HepG2 (cell line): Measurements from ENCODE around the gene MICAL3. TPM values are rescaled to one million over a fixed set of nuclear protein-coding genes. Genes with fewer than 3 reads are reported as not detected.
A peak's percentile ranks its signal among the peaks of the same experiment; 100 is the strongest.

Source experiments
- ATF5 ChIP-seq: sonication (generic); formaldehyde crosslinking; IDR thresholded peaks from 2 replicates; pipeline ENCODE4 v1.4.0; 2020; ENCODE audit warnings: mild to moderate bottlenecking, low read depth, missing genetic modification reagents
- ELK4 ChIP-seq: sonication (generic); formaldehyde crosslinking; IDR thresholded peaks from 2 replicates; pipeline ENCODE4 v1.9.0; 2021; ENCODE audit warnings: missing genetic modification reagents, borderline replicate concordance
- FOXK2 ChIP-seq: fragments of 450-650 bp; IDR thresholded peaks from 2 replicates; pipeline ENCODE4 v1.6.1; 2016
- FOXP4 ChIP-seq: sonication (generic); formaldehyde crosslinking; IDR thresholded peaks from 2 replicates; pipeline ENCODE4 v1.4.0; 2020; ENCODE audit warnings: missing genetic modification reagents
- HDAC1 ChIP-seq: sonication (generic); formaldehyde crosslinking; IDR thresholded peaks from 2 replicates; pipeline ENCODE4 v1.5.1; 2020; ENCODE audit warnings: mild to moderate bottlenecking, missing genetic modification reagents
- HNRNPL ChIP-seq: fragments of 200-400 bp; formaldehyde crosslinking; IDR thresholded peaks from 2 replicates; pipeline ENCODE4 v1.6.1; 2017; ENCODE audit warnings: mild to moderate bottlenecking, low read depth, low read length
- IKZF4 ChIP-seq: sonication (generic); formaldehyde crosslinking; IDR thresholded peaks from 2 replicates; pipeline ENCODE4 v1.5.1; 2020; ENCODE audit warnings: borderline replicate concordance, mild to moderate bottlenecking, low read depth, missing genetic modification reagents; ENCODE audit errors: not compliant biosample characterization
- IRX3 ChIP-seq: sonication (generic); formaldehyde crosslinking; IDR thresholded peaks from 2 replicates; pipeline ENCODE4 v1.8.1; 2023; ENCODE audit warnings: mild to moderate bottlenecking, low read depth, missing genetic modification reagents, borderline replicate concordance
- MAX ChIP-seq: IDR thresholded peaks from 2 replicates; pipeline ENCODE4 v1.6.1; 2012; ENCODE audit warnings: inconsistent platforms
- MBNL3 ChIP-seq: fragments of 250-450 bp; sonication (Bioruptor Pico); conservative IDR thresholded peaks from 2 replicates; pipeline ENCODE4 v1.8.0; 2022; ENCODE audit warnings: mild to moderate bottlenecking, inconsistent platforms
- MEIS1 ChIP-seq: sonication (generic); formaldehyde crosslinking; IDR thresholded peaks from 2 replicates; pipeline ENCODE4 v1.9.0; 2021; ENCODE audit warnings: mild to moderate bottlenecking, missing genetic modification reagents, moderate library complexity, borderline replicate concordance
- MTA1 ChIP-seq: sonication (generic); formaldehyde crosslinking; IDR thresholded peaks from 2 replicates; pipeline ENCODE4 v1.4.0; 2020; ENCODE audit warnings: missing genetic modification reagents, mild to moderate bottlenecking, borderline replicate concordance
- NKX3-1 ChIP-seq: sonication (generic); formaldehyde crosslinking; IDR thresholded peaks from 2 replicates; pipeline ENCODE4 v1.5.0; 2020; ENCODE audit warnings: missing genetic modification reagents
- PITX1 ChIP-seq: sonication (generic); formaldehyde crosslinking; IDR thresholded peaks from 2 replicates; pipeline ENCODE4 v1.5.1; 2020; ENCODE audit warnings: mild to moderate bottlenecking, missing genetic modification reagents
- TMF1 ChIP-seq: sonication (generic); formaldehyde crosslinking; IDR thresholded peaks from 2 replicates; pipeline ENCODE4 v1.8.1; 2022; ENCODE audit warnings: low read depth, missing genetic modification reagents
- ZBTB25 ChIP-seq: IDR thresholded peaks from 2 replicates; pipeline ENCODE4 v1.6.1; 2018; ENCODE audit warnings: missing genetic modification reagents
- ZBTB33 ChIP-seq: sonication (generic); formaldehyde crosslinking; IDR thresholded peaks from 2 replicates; pipeline ENCODE4 v1.4.0; 2020; ENCODE audit warnings: missing genetic modification reagents
- ZBTB44 ChIP-seq: sonication (generic); formaldehyde crosslinking; IDR thresholded peaks from 2 replicates; pipeline ENCODE4 v1.4.0; 2020; ENCODE audit warnings: missing genetic modification reagents
- ZNF367 ChIP-seq: sonication (generic); formaldehyde crosslinking; IDR thresholded peaks from 2 replicates; pipeline ENCODE4 v1.4.0; 2020; ENCODE audit warnings: missing genetic modification reagents, borderline replicate concordance
- ZNF672 ChIP-seq: sonication (generic); formaldehyde crosslinking; IDR thresholded peaks from 2 replicates; pipeline ENCODE4 v1.8.1; 2022; ENCODE audit warnings: missing genetic modification reagents
- polyA plus RNA-seq, 8 experiments: library from polyadenylated mRNA; depleted of rRNA in 3 of 8; stranded (reverse) in 7 of 8; unstranded in 1 of 8; fragments of >200 nt; fragmentation: Illumina TruSeq in 4 of 8; extraction: Trizol in 4 of 8; gene quantifications; 2 replicates each; pipeline versions ENCODE4 v1.2.1 to v1.2.3, GENCODE V29; 2011 to 2016; ENCODE audit warnings: low read depth in 4 of 8, missing spikeins in 1 of 8, mixed read lengths in 1 of 8; ENCODE audit not compliant: insufficient read depth in 1 of 8
- total RNA-seq, 5 experiments: library from RNA; depleted of rRNA; stranded (reverse); fragments of >200 nt; fragmentation: Illumina TruSeq; extraction: Trizol; gene quantifications; 2 replicates each; pipeline ENCODE4 v1.2.3, GENCODE V29; 2016; ENCODE audit warnings: low read depth in 1 of 5

Gene MICAL3
- total and polyA plus RNA-seq, 2 of the 13 experiments (the other 11 are each of a cell fraction or from before 2014, with no cell fraction given): 5.3 to 12.5 TPM

- peak; percentile 76 for TF ChIP-seq ZBTB25 (CRISPR knock-in tag)
- TF ChIP-seq ATF5: no peak
- peak; percentile 66; the same call in 1 of the 2 replicates for TF ChIP-seq MTA1 (CRISPR knock-in tag)
- TF ChIP-seq IRX3 (CRISPR knock-in tag): no peak
- no peak for TF ChIP-seq TMF1 (CRISPR knock-in tag)
- no peak for TF ChIP-seq IKZF4 (CRISPR knock-in tag)
- TF ChIP-seq ELK4 (CRISPR knock-in tag): no peak
- TF ChIP-seq HNRNPL: no peak
- peak; percentile 37; the same call in 1 of the 2 replicates for TF ChIP-seq MAX
- no peak for TF ChIP-seq ZBTB33 (CRISPR knock-in tag)
- TF ChIP-seq FOXK2: peak; percentile 68
- peak; percentile 77 for TF ChIP-seq HDAC1 (CRISPR knock-in tag)
- no peak for TF ChIP-seq ZNF367 (CRISPR knock-in tag)
- TF ChIP-seq ZBTB44 (CRISPR knock-in tag): no peak
- no peak for TF ChIP-seq NKX3-1 (CRISPR knock-in tag)
- 0 out of 2 replicates have a peak, but pooled peaks have one; percentile 19 for TF ChIP-seq PITX1 (CRISPR knock-in tag)
- no peak for TF ChIP-seq ZNF672 (CRISPR knock-in tag)
- no peak for TF ChIP-seq MBNL3 (CRISPR knock-in tag)
- no peak for TF ChIP-seq MEIS1 (CRISPR knock-in tag)
- TF ChIP-seq FOXP4 (CRISPR knock-in tag): peak; percentile 78
Observed at GRCh38 chr22:18044548-18045271, 20.3 kb upstream of the MICAL3 start (continued).
